Activated T-helper 1 cell treated with anti-CD3 and anti-CD28 coated beads, Interleukin-2, amount 50 U/mL, for 16 hours (primary cell): Measurements from ENCODE around the gene CDK14.
"Not testable (repeated sequence)": the region's sequence is repeated elsewhere in the genome, so short reads cannot be mapped to it uniquely, and the experiment has no call there.

ENCODE experiments used
- DNase-seq, 2 donors: peaks; one replicate each; pipeline ENCODE4 v3.0.0-alpha.2; 2020; ENCODE audit warnings: low read depth in 1 of 2, low spot score in 1 of 2

Gene CDK14

GRCh38 chr7:90629297-90629918 lies 33.3 kb downstream of the CDK14 start:
- DNase-seq = no peak

DNA sequence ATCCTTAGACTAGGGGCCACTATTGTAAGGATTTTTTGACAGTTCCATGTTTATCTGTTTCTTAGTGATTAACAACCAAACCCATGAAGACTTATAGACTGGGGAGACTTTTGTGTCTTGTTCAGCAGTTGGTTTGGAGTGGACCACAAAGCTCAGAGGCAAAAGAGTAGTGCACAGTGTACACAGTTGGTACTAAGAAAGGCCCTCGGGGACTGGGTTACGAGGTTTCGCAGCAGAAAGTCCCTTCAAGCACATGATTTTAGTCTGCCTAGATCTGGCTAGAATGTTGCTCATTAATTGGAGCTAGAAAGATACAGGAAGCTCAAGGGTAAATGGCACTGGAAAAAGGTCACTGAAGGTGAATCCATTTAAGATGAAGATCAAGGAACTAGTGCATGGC lies 35.4 kb downstream of the CDK14 start:
- no peak for DNase-seq

DNA sequence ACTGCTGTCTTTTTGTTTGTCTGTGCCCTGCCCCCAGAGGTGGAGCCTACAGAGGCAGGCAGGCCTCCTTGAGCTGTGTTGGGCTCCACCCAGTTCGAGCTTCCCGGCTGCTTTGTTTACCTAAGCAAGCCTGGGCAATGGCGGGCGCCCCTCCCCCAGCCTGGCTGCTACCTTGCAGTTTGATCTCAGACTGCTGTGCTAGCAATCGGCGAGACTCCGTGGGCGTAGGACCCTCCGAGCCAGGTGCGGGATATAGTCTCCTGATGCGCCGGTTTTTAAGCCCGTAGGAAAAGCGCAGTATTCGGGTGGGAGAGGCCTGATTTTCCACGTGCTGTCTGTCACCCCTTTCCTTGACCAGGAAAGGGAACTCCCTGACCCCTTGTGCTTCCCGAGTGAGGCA lies 43.6 kb downstream of the CDK14 start:
- not testable (repeated sequence) for DNase-seq

DNA sequence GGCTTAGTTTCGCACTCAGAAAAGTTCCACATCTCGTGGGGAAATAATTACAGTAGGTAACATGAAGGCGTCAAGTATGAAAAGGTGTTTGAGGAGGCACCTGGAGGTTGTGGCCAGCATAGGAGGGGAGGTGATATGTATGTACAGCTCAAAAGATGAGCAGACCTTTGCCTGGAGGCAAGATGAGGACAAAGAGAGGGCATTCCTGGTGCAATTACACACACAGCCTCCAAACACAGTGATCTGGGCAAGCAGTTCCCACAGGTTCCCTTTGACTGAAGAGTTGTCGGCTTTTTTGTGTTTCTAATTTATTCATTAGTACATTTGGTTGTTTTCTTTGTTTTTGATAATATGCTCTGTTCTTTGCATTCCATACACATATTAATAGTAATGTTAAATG lies 46.9 kb downstream of the CDK14 start:
- DNase-seq = no peak

GRCh38 chr7:90645784-90646183 lies 49.7 kb downstream of the CDK14 start:
- DNase-seq = no peak

DNA sequence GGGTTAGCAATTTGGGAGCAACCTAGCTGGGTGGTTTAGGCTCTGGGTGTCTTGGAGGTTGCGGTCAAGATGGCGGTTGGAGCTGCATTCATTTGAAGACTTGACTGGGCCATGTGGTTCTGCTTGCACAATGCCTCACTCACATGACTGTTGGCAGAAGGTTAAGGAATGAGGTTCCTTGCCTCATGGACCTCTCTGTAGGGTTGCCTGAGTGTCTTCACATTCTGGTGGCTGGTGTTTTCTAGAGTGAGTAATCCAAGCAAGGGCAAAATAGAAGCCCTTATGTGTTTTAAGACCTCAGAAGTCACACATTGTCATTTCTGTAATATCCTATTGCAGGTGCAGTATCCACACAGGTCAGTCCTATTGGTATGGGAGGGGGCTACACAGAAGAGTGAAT lies 52.0 kb downstream of the CDK14 start:
- DNase-seq = no peak

DNA sequence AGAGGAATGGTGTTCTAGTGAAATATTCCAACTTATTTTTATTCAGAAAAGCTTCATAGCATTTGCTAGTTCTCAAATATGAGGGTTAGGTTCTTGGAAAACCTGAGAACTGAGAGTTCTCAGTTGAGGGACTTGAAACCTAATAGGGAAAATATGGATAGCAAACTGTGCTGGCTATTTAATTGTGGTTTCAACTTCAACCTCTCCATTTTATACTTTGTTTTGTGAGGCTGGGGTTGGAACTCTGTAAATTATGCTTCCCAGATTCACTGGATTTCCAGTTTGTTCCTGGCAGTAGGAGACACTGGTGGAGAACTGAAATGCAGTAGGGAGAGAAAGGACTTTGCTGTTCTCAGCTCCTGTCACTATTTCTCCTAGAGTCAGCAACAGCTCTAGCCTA lies 52.7 kb downstream of the CDK14 start:
- DNase-seq = no peak

GRCh38 chr7:90654718-90655427 lies 58.8 kb downstream of the CDK14 start:
- no peak for DNase-seq

- no peak for DNase-seq
These were observed 59.4 kb downstream of the CDK14 start for GRCh38 chr7:90655566-90655965.

GRCh38 chr7:90657481-90657880 lies 61.4 kb downstream of the CDK14 start:
- DNase-seq = no peak

GRCh38 chr7:90660100-90660499 lies 64.0 kb downstream of the CDK14 start:
- no peak for DNase-seq

GRCh38 chr7:90660819-90661218 lies 64.7 kb downstream of the CDK14 start:
- DNase-seq = no peak

- no peak for DNase-seq
These were observed 65.4 kb downstream of the CDK14 start for GRCh38 chr7:90661290-90662151.

DNA sequence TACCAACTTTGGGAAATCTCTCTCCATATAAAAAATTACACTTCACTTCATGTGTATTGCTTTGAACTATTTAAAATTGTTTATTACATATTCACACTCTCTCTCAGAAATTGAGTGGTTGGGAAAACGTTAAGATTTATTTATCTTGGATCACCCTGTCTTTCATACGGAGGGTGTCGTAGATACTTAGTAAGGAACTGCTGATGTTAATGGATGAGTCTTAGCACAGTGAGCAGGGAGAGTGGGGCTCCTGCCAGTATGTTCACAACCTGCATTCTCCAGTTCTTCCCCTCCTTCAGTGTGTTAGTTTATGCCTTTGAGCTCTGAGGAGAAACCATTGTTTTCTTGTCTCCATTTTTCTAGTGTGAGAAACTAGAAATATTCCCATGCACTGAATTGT lies 67.1 kb downstream of the CDK14 start:
- DNase-seq = no peak

DNA sequence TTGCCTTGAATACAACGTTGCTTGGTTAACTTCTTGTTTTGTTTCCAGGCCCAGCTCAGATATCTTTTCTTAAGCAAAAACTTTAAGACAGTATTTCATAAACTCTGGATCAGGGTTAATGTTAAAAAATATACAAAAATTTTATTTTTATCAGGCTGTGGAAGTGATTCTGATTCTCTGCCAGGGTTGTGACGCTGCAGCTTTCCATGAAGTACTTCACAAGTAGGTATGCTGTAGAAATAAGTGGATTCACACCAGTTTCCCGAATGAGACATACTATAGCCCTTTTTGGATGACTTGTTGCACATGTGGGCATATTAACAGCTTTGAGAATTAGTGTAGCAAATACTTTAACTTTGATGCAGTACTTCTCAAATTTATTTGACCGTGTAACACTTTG lies 70.1 kb downstream of the CDK14 start:
- no peak for DNase-seq

GRCh38 chr7:90668992-90669391 lies 72.9 kb downstream of the CDK14 start:
- DNase-seq = no peak

GRCh38 chr7:90669492-90669891 lies 73.4 kb downstream of the CDK14 start:
- no peak for DNase-seq

DNA sequence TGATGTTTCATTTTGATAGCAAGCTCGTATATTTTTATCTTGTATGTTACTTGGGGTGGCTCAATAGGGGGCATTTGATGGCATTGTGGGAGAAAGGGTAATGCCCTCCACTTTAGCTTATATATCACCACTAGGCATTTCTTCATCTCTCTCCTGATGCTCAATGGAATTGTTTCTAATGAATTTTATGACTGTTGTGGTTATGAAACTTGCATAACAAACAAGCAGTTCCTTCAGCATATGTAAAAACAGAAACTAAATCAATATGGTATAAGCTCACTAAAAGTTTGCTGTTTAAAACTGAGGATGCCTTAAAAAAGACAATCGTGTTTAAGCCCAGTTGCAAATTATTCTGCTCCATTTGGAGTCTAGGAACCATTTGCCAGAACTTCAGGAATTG lies 75.5 kb downstream of the CDK14 start:
- DNase-seq = no peak

DNA sequence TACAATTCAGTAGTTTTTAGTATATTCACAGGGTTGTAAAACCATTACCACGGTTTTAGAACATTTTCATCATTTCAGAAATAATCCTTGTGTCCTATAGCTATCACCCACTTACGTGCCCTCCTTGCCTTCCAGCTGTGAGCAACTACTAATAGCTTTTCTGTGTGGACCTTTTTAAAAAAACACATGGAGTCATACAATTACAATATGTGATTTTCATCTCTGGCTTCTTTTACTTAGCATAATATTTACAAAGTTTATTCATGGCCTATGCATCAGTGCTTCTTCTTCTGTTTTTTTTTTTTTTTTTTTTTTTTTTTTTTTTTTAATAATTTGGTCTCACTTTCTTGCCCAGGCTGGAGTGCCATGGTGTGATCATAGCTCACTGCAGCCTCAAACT lies 76.1 kb downstream of the CDK14 start:
- DNase-seq = no peak

GRCh38 chr7:90674625-90675024 lies 78.5 kb downstream of the CDK14 start:
- DNase-seq = no peak

GRCh38 chr7:90675982-90676381 lies 79.9 kb downstream of the CDK14 start:
- no peak for DNase-seq
